SKM-1 treated with dmso at 0.1 percent for 144 hours (cell line): ENCODE data around the gene ADGRD1.

Experiments used
- DNase-seq: peaks from one replicate; lab custom pipeline; 2025; ENCODE audit not compliant: unreplicated experiment; lab: John Stamatoyannopoulos, UW

ADGRD1 gene

GRCh38 chr12:131005161-131006035 is 51.7 kb downstream of the ADGRD1 start:
- DNase-seq = no peak

- no peak for DNase-seq
Observed at GRCh38 chr12:131006036-131006735, 52.5 kb downstream of the ADGRD1 start.

- DNase-seq = no peak
Observed at GRCh38 chr12:131007031-131007739, 53.5 kb downstream of the ADGRD1 start.

DNA sequence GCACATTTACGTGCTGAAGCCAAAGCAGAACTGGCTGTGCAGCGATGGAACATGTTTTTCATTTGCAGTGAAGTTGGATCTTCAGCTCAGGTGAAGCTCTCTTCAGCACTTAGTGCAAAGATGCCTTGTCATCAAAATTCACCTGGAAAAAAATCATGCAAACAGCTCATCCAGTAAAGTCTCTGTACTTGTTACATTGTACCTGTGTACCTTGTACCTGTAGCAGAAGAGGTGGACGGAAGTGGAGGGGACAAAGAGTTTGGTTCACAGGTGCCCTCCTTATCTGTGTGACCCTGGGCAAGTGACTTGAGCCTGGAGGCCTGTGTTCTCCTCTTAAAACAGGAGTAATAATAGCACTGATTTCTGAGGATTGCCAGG is 54.0 kb downstream of the ADGRD1 start:
- no peak for DNase-seq

- DNase-seq = no peak
Observed at GRCh38 chr12:131008131-131008912, 54.6 kb downstream of the ADGRD1 start.

DNA sequence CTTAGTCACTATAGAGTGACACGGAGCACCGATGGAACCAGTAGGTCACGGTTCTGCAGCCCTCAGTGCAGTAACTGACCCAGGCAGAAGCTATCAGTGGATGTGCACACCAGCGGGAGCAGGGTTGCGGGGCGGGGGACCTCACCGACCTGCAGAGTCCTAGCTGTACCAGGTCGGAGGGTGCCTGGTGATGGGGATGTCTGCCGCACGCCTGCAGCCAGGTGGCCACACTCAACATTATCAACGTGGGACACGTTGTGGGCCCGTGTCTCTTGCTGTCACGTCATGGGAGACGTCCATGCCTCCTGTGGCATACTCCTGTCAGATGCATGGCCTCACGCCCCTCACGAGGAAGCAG is 55.2 kb downstream of the ADGRD1 start:
- no peak for DNase-seq

DNA sequence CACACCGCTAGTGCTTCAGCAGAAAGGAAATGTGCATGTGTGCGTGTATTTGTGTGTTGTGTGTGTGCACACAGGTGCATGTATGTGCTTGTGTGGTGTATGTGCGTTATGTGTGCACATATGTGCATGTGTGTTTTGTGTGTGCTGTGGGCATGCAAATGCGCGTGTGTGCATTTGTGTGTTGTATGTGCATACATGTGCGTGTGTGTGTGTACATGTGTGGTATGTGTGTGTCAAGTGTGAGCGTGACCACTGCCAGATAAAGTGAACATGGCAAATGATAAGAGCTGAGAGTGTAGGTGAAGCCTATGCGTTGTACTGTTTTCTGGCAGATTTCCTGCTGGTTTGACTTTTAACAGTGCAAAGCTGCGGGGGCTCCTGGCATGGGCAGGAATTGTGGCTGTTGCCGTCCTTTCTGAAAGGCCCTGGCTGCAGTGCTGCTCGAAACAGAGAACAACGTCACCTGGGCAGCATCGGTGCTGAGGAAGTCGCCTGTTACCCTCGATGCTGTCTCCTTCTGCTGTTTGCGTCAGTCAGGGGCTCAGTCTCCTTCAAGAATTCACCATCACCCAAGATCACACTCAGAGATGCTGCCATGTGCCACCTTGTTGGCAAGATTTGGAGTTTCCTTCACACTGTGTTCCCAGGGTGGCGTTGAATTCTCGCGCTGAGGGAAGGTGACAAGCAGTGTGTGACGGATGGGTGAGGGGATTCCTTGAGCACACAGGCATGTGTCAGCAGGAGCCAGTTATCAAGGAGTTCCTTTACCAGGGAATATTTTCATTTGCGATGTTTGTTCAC is 56.1 kb downstream of the ADGRD1 start:
- no peak for DNase-seq

DNA sequence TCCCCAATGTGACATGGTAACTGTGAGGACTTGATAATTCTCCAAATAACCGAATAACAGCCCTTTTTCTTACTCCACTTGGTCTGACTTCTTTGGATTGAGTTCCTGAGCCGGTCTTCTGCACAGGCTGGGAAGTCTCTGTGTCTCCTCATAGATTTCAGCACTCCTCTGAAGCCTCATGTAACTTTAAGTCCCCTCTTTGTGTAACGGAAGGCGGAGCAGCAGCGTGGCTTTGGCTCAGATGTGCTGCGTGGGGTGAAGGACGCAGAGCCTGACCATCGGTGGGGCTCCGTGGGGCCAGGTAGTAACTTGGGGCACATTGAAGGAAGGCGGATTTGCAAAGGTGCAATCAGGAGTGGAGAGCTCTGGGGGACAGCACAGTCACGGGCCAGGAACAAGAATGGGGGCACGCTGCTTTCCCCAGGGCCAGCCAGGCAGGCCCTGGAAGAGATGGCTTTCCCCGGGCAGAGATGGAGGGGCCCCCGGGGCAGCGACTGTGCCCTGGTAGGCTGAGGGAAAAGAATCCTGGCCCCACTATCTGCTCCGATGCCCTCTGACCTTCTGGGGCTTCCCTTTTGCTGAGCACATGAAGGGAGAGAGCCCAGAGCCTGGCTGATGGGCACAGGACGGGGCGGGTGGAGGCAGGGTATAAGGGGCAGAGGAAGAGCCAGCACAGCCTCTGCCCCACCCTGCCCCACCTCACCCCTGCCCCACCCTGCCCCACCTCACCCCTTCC is 56.9 kb downstream of the ADGRD1 start:
- DNase-seq = no peak

DNA sequence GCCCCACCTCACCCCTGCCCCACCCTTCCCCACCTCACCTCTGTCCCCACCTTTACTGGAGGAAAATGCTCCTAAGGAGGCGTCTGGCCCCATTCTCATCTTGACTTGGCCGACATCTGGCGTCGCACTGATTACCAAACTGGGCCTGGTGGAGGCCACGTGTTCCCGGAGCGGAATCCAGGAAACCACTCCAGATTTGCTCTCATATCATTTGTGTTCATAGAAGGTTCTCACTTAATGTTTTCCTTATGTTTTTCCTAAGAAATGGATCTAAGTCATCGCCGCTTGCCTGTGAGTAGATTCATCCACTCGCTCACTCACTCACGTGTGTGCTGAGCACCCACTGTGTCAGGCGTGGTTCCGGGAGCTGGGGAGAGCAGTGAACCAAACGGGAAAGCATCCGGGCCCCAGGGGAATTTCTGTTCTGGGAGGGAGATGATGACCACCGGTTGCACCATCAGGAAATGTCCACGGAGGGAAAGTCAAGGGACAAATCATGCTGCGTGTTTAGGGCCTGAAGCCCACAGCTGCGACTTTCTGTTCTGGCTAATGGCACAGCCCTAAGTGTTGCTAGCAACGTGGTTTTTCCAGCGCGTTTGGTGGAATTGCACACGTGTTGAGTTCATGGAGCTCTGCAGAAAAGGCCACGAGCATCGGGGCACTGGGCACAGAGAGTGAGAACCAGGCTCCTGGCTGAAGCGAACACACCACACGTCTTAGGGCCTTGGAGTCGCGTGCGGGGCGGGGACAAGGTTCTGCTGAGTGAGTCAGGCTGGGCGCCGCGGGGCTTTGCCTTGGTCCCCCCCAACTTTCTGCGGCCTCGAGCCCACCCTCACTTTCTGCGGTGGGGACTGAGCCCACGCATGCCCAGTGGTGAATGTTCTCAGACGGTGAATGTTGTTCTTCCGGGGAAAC is 57.7 kb downstream of the ADGRD1 start:
- no peak for DNase-seq

DNA sequence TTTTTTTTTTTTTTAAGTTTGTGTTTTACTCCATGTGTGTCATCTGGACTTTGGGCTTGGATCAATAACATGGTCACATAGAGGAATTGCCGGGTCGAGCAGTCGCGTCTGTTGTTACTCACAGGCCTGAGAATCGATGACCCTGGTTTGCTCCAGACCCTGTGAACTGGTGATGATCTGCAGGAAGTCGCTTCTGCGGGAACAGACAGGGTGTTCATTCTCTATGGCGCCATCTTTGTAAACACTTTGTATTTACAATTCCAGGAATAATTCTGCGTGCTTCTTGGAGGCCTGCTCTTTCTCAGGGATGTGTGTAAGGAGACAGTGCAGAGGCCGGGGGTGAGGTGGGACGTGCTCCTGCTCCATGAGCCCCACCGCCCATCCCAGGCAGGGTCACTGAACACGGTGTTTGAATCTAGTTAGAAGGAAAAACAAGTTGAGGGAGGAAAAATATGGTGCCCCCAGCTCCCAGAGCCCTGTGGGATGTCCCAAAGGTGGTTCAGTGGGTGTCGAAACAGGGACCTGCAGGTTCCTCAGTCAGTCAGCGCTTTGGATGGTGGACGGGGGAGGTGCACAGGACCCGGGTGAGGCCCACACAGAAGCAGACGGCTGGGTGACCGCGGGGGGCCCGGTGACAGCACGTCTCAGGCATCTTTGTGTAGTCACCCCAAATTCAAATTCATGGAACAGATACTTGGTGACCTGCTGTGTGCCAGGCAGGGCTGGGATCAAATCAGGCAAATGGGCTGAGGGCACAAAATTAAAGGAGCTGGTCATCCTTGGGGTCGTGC is 58.8 kb downstream of the ADGRD1 start:
- no peak for DNase-seq

GRCh38 chr12:131013118-131013517 is 59.4 kb downstream of the ADGRD1 start:
- no peak for DNase-seq

DNA sequence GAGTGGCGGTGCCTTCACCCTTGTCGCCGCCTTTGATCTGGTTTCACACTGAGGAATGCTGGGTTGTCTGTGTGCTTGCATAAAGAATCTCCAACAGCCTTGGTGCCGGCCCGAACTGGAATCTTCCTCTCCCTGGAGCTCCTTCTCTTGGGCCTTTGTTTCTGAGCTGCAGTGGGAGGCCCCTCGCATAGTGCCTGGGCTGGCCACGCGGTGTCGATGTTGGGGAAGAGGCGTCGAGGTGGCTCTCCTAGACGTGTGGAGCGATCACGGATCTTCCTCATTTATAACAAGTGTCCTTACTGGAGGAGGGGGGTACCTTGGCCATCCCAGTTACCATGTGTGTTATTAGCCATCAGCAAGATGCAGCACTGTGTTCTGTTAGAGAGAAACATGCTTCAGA is 60.6 kb downstream of the ADGRD1 start:
- DNase-seq = no peak

DNA sequence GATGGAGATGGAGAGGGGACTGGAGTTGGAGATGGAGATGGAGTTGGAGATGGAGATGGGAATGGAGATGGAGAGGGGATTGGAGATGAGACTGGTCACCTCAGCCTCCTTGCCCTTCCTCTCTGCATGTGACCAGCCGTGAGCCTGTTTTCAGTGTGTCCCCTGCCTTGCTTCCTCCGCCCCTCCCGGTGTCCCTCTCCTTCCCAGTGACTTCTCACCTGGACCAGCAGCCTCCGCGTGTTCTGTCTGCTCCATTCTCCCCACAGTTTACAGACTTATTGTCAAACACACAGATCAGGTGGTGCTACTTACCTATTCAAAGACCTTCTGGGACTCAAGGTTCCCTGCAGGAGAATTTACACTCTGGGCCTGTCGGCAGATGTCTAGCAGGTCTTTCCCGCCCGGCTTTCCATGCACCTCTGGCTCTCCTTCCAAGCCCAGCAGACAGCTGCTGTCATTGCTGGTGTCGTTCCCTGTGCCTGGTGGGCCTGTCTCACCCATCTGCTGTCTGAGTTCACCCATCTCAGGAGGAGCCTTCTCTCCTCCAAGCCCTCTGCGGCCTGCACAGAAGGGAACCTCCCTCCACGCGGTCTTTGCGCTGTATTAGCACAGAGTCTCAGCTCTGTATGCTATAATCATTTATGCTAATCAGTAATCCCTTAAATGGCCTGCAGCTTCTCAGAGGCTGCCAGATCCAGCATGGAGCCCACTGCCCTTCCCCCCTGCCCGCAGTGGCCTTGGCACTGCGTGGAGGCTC is 62.1 kb downstream of the ADGRD1 start:
- DNase-seq = no peak

- no peak for DNase-seq
Observed at GRCh38 chr12:131017477-131017991, 63.8 kb downstream of the ADGRD1 start.

DNA sequence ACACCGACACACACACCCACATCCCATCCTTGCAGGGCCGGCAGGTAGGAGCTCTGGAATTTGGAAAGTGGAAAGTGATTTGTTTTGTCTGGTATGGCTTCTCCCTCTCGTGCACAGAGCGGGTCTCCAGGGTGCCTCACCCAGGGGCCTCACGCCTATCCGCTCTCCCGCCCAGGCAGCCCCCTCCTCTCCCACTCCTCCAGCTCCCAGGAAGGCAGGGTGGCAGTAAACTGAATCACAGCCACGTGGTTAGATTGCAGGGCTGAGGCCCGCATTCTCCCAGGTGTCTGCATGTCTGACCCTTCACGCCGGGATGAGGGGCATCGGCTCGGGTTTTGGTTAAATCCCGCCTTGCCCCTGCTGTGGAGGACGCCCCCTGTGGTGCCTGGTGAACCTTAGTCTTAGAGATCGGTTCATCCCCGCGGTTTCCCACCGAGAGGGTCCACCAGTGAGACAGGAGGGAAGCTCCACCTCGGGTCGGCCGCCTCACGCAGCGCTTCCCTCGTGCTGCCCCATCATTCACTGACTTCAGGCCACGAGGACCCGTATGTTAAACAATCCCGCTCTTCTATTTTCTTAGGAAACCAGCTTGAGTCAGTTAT is 64.4 kb downstream of the ADGRD1 start:
- DNase-seq = no peak

GRCh38 chr12:131018808-131019397 is 65.2 kb downstream of the ADGRD1 start:
- DNase-seq = no peak
